ENCODE measurements around the gene HIVEP3. TPM values are rescaled to one million over a fixed set of nuclear protein-coding genes. Genes with fewer than 3 reads are reported as not detected.

HIVEP3 gene
- total RNA-seq, 4 donors from 2014 or later = 5.3 to 17.3 (median 9.1) TPM

DNA sequence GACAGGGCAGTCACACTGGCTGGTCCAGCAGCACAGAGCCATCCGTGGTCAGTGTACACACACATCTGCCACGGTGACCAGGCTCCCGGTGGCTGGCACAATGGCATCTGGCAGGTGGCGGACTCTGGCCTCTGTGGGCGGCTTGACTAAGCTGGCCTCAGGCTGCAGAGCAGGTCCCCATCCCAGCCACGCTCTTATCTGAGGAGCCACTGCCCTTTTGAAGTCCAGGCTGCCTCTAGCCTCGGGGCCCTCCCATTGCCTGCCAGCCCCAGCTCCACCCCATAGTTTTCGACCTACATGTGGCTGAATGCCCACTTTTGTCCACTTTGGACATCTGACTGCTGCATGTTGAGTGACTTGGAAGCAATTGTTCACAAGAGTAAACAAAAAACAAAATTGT, 404.3 kb downstream of the HIVEP3 start:
- DNase-seq (ENCODE audit: low spot score in 2 of 2) = no peak
- TF ChIP-seq, protein P1, sequence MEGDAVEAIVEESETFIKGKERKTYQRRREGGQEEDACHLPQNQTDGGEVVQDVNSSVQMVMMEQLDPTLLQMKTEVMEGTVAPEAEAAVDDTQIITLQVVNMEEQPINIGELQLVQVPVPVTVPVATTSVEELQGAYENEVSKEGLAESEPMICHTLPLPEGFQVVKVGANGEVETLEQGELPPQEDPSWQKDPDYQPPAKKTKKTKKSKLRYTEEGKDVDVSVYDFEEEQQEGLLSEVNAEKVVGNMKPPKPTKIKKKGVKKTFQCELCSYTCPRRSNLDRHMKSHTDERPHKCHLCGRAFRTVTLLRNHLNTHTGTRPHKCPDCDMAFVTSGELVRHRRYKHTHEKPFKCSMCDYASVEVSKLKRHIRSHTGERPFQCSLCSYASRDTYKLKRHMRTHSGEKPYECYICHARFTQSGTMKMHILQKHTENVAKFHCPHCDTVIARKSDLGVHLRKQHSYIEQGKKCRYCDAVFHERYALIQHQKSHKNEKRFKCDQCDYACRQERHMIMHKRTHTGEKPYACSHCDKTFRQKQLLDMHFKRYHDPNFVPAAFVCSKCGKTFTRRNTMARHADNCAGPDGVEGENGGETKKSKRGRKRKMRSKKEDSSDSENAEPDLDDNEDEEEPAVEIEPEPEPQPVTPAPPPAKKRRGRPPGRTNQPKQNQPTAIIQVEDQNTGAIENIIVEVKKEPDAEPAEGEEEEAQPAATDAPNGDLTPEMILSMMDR (IDR thresholded peaks at IDR 0.05) = no peak
- no peak for TF ChIP-seq POLR2A (IDR thresholded peaks at IDR 0.05)
- 79 to 89% methylated on average over 7 to 8 of the region's 8 CpGs for WGBS, 2 donors
- H3K4me3 ChIP-seq (ENCODE audit: low read depth, poor library complexity, severe bottlenecking) = no peak overlapping the region
- intact Hi-C loops (cut with DNase I; ENCODE audit: low total_unique reads) = no loop called here

DNA sequence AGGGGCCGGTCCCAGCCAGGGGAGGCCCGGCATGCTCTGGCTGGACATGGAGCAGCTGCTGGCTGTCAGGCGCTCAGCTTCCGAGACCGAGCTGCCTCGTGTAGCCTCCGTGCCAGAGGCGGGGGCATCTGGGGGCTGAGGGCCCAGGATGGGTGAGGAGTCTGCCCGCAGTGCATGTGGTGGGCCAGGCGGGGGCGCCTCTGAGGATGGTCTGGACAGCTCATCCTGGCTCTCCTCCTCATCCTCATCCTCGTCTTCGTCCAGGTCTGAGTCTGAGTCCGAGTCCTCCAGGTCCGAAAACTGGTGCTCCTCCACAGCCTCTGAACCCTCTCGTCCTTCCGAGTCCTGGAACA, 405.4 kb downstream of the HIVEP3 start:
- H3K4me3 ChIP-seq (ENCODE audit: low read depth, poor library complexity, severe bottlenecking) = no peak overlapping the region
- TF ChIP-seq, protein P1 (IDR thresholded peaks at IDR 0.05) = no peak
- no peak for TF ChIP-seq POLR2A (IDR thresholded peaks at IDR 0.05)
- no peak for DNase-seq (ENCODE audit: low spot score in 2 of 2)
- WGBS, 2 donors = 88 to 94% methylated on average over 8 to 13 of the region's 17 CpGs
- intact Hi-C loops (cut with DNase I; ENCODE audit: low total_unique reads) = no loop called here

DNA sequence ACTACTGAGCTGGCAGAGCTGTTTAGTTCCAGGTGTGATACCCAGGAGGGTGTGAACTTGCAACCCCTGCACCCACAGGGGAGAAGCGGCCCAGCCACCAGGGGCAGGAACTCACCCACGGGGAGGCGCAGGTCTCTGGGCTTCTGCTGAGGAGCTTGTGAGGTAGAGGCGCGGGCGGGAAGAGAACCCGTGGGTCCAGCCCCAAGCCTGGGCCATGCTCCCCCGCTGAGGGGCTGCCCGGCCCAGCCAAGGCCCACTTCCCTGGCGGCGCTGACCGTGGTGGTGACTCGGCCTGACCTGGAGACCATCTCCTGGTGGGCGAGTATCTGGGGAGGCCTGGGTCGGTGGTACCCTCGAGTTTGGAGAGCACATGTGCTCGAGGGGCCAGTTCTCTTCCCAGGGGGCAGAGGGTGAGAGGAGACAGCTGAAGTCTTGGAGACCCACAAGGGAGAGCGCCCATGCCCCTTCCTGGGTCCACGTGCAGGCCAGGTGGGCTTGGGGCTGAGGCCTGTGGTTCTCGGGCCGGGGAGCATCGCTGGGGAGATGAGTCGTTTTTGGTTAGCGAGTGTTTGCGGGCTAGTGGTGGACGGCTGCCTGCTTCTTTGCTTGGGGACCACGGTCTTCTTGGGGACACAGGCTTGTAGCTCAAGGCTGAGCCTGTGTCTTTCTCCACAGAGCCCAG, 405.9 kb downstream of the HIVEP3 start:
- WGBS, 2 donors = 92 to 96% methylated on average over 20 to 24 of the region's 27 CpGs
- no peak for DNase-seq (ENCODE audit: low spot score in 2 of 2)
- H3K4me3 ChIP-seq (ENCODE audit: low read depth, poor library complexity, severe bottlenecking) = no peak overlapping the region
- intact Hi-C loops (cut with DNase I; ENCODE audit: low total_unique reads) = no loop called here
- no peak for TF ChIP-seq POLR2A (IDR thresholded peaks at IDR 0.05)
- TF ChIP-seq, protein P1 (IDR thresholded peaks at IDR 0.05) = no peak

DNA sequence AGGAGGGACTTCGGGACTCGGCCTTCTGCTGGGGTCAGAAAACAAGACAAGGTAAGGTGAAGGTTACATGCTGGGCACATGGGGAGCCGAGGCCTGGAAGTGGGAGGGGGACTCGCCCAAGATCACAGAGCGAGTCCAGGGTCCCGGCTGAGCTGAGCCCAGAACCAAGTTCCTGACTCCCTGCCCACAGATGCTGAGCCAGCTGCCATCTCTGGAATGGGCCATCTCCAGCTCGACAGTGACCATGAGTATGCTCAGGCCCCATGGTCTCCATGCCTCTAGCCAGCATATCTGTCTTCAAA, 407.5 kb downstream of the HIVEP3 start:
- WGBS, 2 donors = 93 to 94% methylated on average over 7 of the region's 7 CpGs
- DNase-seq (ENCODE audit: low spot score in 2 of 2) = no peak
- H3K4me3 ChIP-seq (ENCODE audit: low read depth, poor library complexity, severe bottlenecking) = no peak overlapping the region
- no peak for TF ChIP-seq POLR2A (IDR thresholded peaks at IDR 0.05)
- TF ChIP-seq, protein P1 (IDR thresholded peaks at IDR 0.05) = no peak
- intact Hi-C loops (cut with DNase I; ENCODE audit: low total_unique reads) = no loop called here

DNA sequence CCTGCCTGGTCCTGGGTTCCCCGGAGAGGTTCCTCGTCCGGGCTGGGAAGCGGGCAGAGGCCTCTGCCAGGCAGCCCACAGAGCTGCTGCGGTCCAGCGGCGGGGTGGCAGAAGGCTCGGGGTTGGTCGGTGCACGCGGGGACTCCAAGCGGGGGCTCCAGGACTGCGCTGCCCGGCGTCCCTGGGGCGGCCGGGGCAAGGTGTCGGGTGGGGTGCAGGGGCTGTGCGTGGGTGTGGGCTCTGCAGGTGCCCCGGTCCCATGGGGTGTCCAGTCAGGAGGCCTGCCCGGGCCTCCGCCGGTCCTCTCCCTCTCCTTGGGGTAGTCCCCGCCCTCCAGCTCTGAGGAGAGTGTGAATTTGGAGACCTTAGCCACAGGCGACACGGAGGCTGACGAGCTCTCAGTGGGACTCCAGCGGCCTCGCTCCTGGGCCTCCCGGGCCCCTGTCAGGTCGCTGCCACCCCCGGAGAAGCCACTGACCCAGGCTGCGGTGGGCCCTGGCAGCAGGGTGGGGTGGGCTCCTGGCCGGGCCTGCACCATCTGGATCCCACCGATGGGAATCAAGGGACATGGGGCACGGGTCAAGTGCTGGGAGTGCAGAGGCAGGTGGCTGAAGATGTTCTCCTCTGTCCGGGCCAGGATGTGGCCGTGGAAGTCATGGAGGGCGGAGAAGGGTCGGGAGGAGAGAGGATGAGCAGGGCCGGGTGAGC, 408.0 kb downstream of the HIVEP3 start:
- intact Hi-C loops (cut with DNase I; ENCODE audit: low total_unique reads) = no loop called here
- WGBS, 2 donors = 92 to 94% methylated on average over 37 to 41 of the region's 41 CpGs
- H3K4me3 ChIP-seq (ENCODE audit: low read depth, poor library complexity, severe bottlenecking) = no peak overlapping the region
- DNase-seq (ENCODE audit: low spot score in 2 of 2) = no peak
- TF ChIP-seq POLR2A (IDR thresholded peaks at IDR 0.05) = no peak
- TF ChIP-seq, protein P1 (IDR thresholded peaks at IDR 0.05) = no peak

Measured in lower leg skin (tissue), 4 donors.